ENCODE measurements around the gene SFXN5.

Gene SFXN5

GRCh38 chr2:73000808-73001570, 70.5 kb downstream of the SFXN5 start:
- Mint-ChIP-seq H3K4me1 (no peaks in the 10 kb centered on the region), H3K9me3 (no peaks in the 10 kb centered on the region), H3K36me3 (no peaks in the 10 kb centered on the region), H3K4me3 (no peak overlapping the region), H3K27ac (no peak overlapping the region), H3K27me3 (no peaks in the 10 kb centered on the region)

- Mint-ChIP-seq H3K27ac (no peak overlapping the region), H3K9me3 (no peaks in the 10 kb centered on the region), H3K27me3 (no peaks in the 10 kb centered on the region), H3K4me3 (no peak overlapping the region), H3K36me3 (no peaks in the 10 kb centered on the region), H3K4me1 (no peaks in the 10 kb centered on the region)
These were observed 71.5 kb downstream of the SFXN5 start for GRCh38 chr2:72999729-73000725.

GRCh38 chr2:72998724-72999123, 72.8 kb downstream of the SFXN5 start:
- H3K9me3 Mint-ChIP-seq, result no peaks in the 10 kb centered on the region
- no peaks in the 10 kb centered on the region for H3K4me1 Mint-ChIP-seq
- no peak overlapping the region for H3K27ac Mint-ChIP-seq
- no peaks in the 10 kb centered on the region for H3K27me3 Mint-ChIP-seq
- no peaks in the 10 kb centered on the region for H3K36me3 Mint-ChIP-seq
- H3K4me3 Mint-ChIP-seq, result no peak overlapping the region

GRCh38 chr2:72998234-72998651, 73.3 kb downstream of the SFXN5 start:
- no peaks in the 10 kb centered on the region for H3K36me3 Mint-ChIP-seq
- no peaks in the 10 kb centered on the region for H3K9me3 Mint-ChIP-seq
- H3K27me3 Mint-ChIP-seq, result no peaks in the 10 kb centered on the region
- H3K27ac Mint-ChIP-seq, result no peak overlapping the region
- H3K4me3 Mint-ChIP-seq, result no peak overlapping the region
- H3K4me1 Mint-ChIP-seq, result no peaks in the 10 kb centered on the region

GRCh38 chr2:72996117-72996502, 75.4 kb downstream of the SFXN5 start:
- Mint-ChIP-seq H3K9me3 (no peaks in the 10 kb centered on the region), H3K4me1 (no peaks in the 10 kb centered on the region), H3K36me3 (no peaks in the 10 kb centered on the region), H3K27ac (no peak overlapping the region), H3K27me3 (no peaks in the 10 kb centered on the region), H3K4me3 (no peak overlapping the region)

- Mint-ChIP-seq H3K9me3 (no peaks in the 10 kb centered on the region), H3K27ac (no peak overlapping the region), H3K4me1 (no peaks in the 10 kb centered on the region), H3K4me3 (no peak overlapping the region), H3K36me3 (no peaks in the 10 kb centered on the region), H3K27me3 (no peaks in the 10 kb centered on the region)
These were observed 75.9 kb downstream of the SFXN5 start for GRCh38 chr2:72995430-72996116.

- Mint-ChIP-seq H3K4me3 (no peak overlapping the region), H3K27me3 (no peaks in the 10 kb centered on the region), H3K9me3 (no peaks in the 10 kb centered on the region), H3K27ac (no peak overlapping the region), H3K36me3 (no peaks in the 10 kb centered on the region), H3K4me1 (no peaks in the 10 kb centered on the region)
These were observed 76.5 kb downstream of the SFXN5 start for GRCh38 chr2:72994991-72995380.

- H3K27me3 Mint-ChIP-seq, result no peaks in the 10 kb centered on the region
- no peak overlapping the region for H3K4me3 Mint-ChIP-seq
- no peaks in the 10 kb centered on the region for H3K36me3 Mint-ChIP-seq
- H3K27ac Mint-ChIP-seq, result no peak overlapping the region
- no peaks in the 10 kb centered on the region for H3K9me3 Mint-ChIP-seq
- H3K4me1 Mint-ChIP-seq, result no peaks in the 10 kb centered on the region
These were observed 77.1 kb downstream of the SFXN5 start for GRCh38 chr2:72994282-72994990.

- no peaks in the 10 kb centered on the region for H3K4me1 Mint-ChIP-seq
- no peaks in the 10 kb centered on the region for H3K36me3 Mint-ChIP-seq
- no peaks in the 10 kb centered on the region for H3K27me3 Mint-ChIP-seq
- H3K9me3 Mint-ChIP-seq, result no peaks in the 10 kb centered on the region
- no peak overlapping the region for H3K4me3 Mint-ChIP-seq
- no peak overlapping the region for H3K27ac Mint-ChIP-seq
These were observed 77.6 kb downstream of the SFXN5 start for GRCh38 chr2:72993933-72994280.

GRCh38 chr2:72993147-72993932, 78.2 kb downstream of the SFXN5 start:
- H3K9me3 Mint-ChIP-seq, result no peaks in the 10 kb centered on the region
- no peaks in the 10 kb centered on the region for H3K27me3 Mint-ChIP-seq
- H3K27ac Mint-ChIP-seq, result no peak overlapping the region
- H3K4me1 Mint-ChIP-seq, result no peaks in the 10 kb centered on the region
- no peaks in the 10 kb centered on the region for H3K36me3 Mint-ChIP-seq
- H3K4me3 Mint-ChIP-seq, result no peak overlapping the region

- no peaks in the 10 kb centered on the region for H3K27me3 Mint-ChIP-seq
- H3K4me3 Mint-ChIP-seq, result no peak overlapping the region
- no peaks in the 10 kb centered on the region for H3K36me3 Mint-ChIP-seq
- no peak overlapping the region for H3K27ac Mint-ChIP-seq
- no peaks in the 10 kb centered on the region for H3K9me3 Mint-ChIP-seq
- H3K4me1 Mint-ChIP-seq, result no peaks in the 10 kb centered on the region
These were observed 78.8 kb downstream of the SFXN5 start for GRCh38 chr2:72992734-72993102.

GRCh38 chr2:72991980-72992733, 79.4 kb downstream of the SFXN5 start:
- H3K4me3 Mint-ChIP-seq, result no peak overlapping the region
- no peaks in the 10 kb centered on the region for H3K4me1 Mint-ChIP-seq
- no peaks in the 10 kb centered on the region for H3K36me3 Mint-ChIP-seq
- H3K27me3 Mint-ChIP-seq, result no peaks in the 10 kb centered on the region
- no peak overlapping the region for H3K27ac Mint-ChIP-seq
- H3K9me3 Mint-ChIP-seq, result no peaks in the 10 kb centered on the region

GRCh38 chr2:72991439-72991725, 80.1 kb downstream of the SFXN5 start:
- no peak overlapping the region for H3K27ac Mint-ChIP-seq
- no peaks in the 10 kb centered on the region for H3K36me3 Mint-ChIP-seq
- H3K9me3 Mint-ChIP-seq, result no peaks in the 10 kb centered on the region
- H3K4me1 Mint-ChIP-seq, result no peaks in the 10 kb centered on the region
- no peak overlapping the region for H3K4me3 Mint-ChIP-seq
- H3K27me3 Mint-ChIP-seq, result no peaks in the 10 kb centered on the region

GRCh38 chr2:72990695-72991438, 80.6 kb downstream of the SFXN5 start:
- H3K27me3 Mint-ChIP-seq, result no peaks in the 10 kb centered on the region
- H3K4me3 Mint-ChIP-seq, result no peak overlapping the region
- no peaks in the 10 kb centered on the region for H3K4me1 Mint-ChIP-seq
- no peaks in the 10 kb centered on the region for H3K9me3 Mint-ChIP-seq
- H3K27ac Mint-ChIP-seq, result no peak overlapping the region
- H3K36me3 Mint-ChIP-seq, result no peaks in the 10 kb centered on the region
